Esophagus muscularis mucosa (tissue), 4 donors: ENCODE data around the gene NUBP2. TPM values are rescaled to one million over a fixed set of nuclear protein-coding genes. Genes with fewer than 3 reads are reported as not detected.

ENCODE experiments used
- DNase-seq: peaks from one replicate; pipeline ENCODE4 v3.0.0-alpha.2; 2017; ENCODE audit errors: extremely low spot score
- H3K27ac ChIP-seq, 4 donors: fragments of 200-600 bp; sonication (generic); replicated peaks in 1 of 4; 1 replicate in 3 of 4; 2 replicates in 1 of 4; pipeline ENCODE4 v1.5.1; 2016 to 2019; ENCODE audit warnings: mild to moderate bottlenecking in 1 of 4
- H3K27me3 ChIP-seq, 4 donors: fragments of 200-600 bp; sonication (generic); one replicate each; pipeline versions ENCODE4 v1.5.1 to v1.6.0; 2016 to 2019
- H3K36me3 ChIP-seq, 4 donors: fragments of 200-600 bp; sonication (generic); one replicate each; pipeline ENCODE4 v1.5.1; 2016 to 2019
- H3K4me1 ChIP-seq, 4 donors: fragments of 200-600 bp; sonication (generic); one replicate each; pipeline ENCODE4 v1.5.1; 2016 to 2019
- H3K4me3 ChIP-seq, 4 donors: fragments of 200-600 bp; sonication (generic); 1 replicate in 2 of 4; 2 replicates in 2 of 4; pipeline ENCODE4 v1.5.1; 2016 to 2019; ENCODE audit warnings: mild to moderate bottlenecking in 4 of 4, moderate library complexity in 1 of 4
- H3K9me3 ChIP-seq, 4 donors: fragments of 200-600 bp; sonication (generic); 1 replicate in 3 of 4; 2 replicates in 1 of 4; pipeline ENCODE4 v1.5.1; 2016 to 2019
- CTCF ChIP-seq, 3 experiments: fragments of 200-600 bp in 2 of 3; fragments of 450-650 bp in 1 of 3; sonication (generic) in 2 of 3; IDR thresholded peaks; one replicate each; pipeline ENCODE4 v1.5.1; 2017 to 2019; ENCODE audit warnings: antibody characterized with exemption in 3 of 3, mild to moderate bottlenecking in 2 of 3, moderate library complexity in 1 of 3
- EP300 ChIP-seq: sonication (generic); formaldehyde crosslinking; IDR thresholded peaks from one replicate; pipeline ENCODE4 v1.6.1; 2017; ENCODE audit warnings: antibody characterized with exemption
- POLR2A ChIP-seq: fragments of 450-650 bp; IDR thresholded peaks from one replicate; pipeline ENCODE4 v1.6.1; 2017; ENCODE audit warnings: antibody characterized with exemption, moderate library complexity, mild to moderate bottlenecking, low read depth
- POLR2AphosphoS5 ChIP-seq, 2 donors: sonication (generic); formaldehyde crosslinking; IDR thresholded peaks; one replicate each; pipeline ENCODE4 v1.6.1; 2017; ENCODE audit warnings: antibody characterized with exemption in 2 of 2
- WGBS: methylation state at CpG from one replicate; pipeline ENCODE4 v1.1.5; 2018; 5-methylcytosine and 5-hydroxymethylcytosine counted together
- intact Hi-C: fragments of 100-400 bp; cut with DNase I; formaldehyde crosslinking; loops from one replicate; pipeline ENCODE4 v1.15.1; 2023
- total RNA-seq, 4 donors: library from RNA; depleted of rRNA; stranded (reverse); fragments of >200 nt; gene quantifications; one replicate each; pipeline versions ENCODE4 v1.1.0 to v1.2.1, GENCODE V29; 2016

The NUBP2 gene
- total RNA-seq, 4 donors from 2014 or later: 82.7 to 93.8 (median 87.6) TPM

- Histone ChIP-seq H3K27me3 (no peaks in the 10 kb centered on the region), H3K9me3 (no peaks in the 10 kb centered on the region), H3K36me3 (peaks cover 46 to 85% (median 80%) of the 10 kb centered on the region in 4 donors), H3K4me3 (no peak overlapping the region), H3K27ac (no peak overlapping the region), H3K4me1 (peaks cover 0 to 11% (median 10%) of the 10 kb centered on the region in 4 donors)
- 96% methylated on average over 30 of the region's 40 CpGs for WGBS
- TF ChIP-seq POLR2AphosphoS5 (IDR thresholded peaks at IDR 0.05) (no peak), POLR2A (no peak), CTCF (IDR thresholded peaks at IDR 0.05) (no peak), EP300 (no peak)
- intact Hi-C loops: no loop called here
- DNase-seq: no peak
These were observed 33.9 kb downstream of the NUBP2 start for GRCh38 chr16:1816396-1817275.

- 90% methylated on average over 9 of the region's 9 CpGs for WGBS
- intact Hi-C loops: no loop called here
- H3K4me3 ChIP-seq: no peak overlapping the region
- no peak for DNase-seq
- peaks cover 48 to 90% (median 85%) of the 10 kb centered on the region in 4 donors for H3K36me3 ChIP-seq
- H3K27ac ChIP-seq: no peak overlapping the region
- H3K4me1 ChIP-seq: peaks cover 0 to 11% (median 10%) of the 10 kb centered on the region in 4 donors
- H3K9me3 ChIP-seq: no peaks in the 10 kb centered on the region
- H3K27me3 ChIP-seq: no peaks in the 10 kb centered on the region
- TF ChIP-seq CTCF (IDR thresholded peaks at IDR 0.05): no peak
- no peak for TF ChIP-seq POLR2A
- no peak for TF ChIP-seq EP300
- TF ChIP-seq POLR2AphosphoS5 (IDR thresholded peaks at IDR 0.05): no peak
These were observed 34.5 kb downstream of the NUBP2 start for GRCh38 chr16:1817276-1817589.

GRCh38 chr16:1817716-1818115, 35.0 kb downstream of the NUBP2 start:
- intact Hi-C loops: no loop called here
- Histone ChIP-seq H3K9me3 (no peaks in the 10 kb centered on the region), H3K27ac (no peak overlapping the region), H3K36me3 (peaks cover 51 to 95% (median 90%) of the 10 kb centered on the region in 4 donors), H3K4me3 (no peak overlapping the region), H3K4me1 (peaks cover 0 to 11% (median 7%) of the 10 kb centered on the region in 4 donors), H3K27me3 (no peaks in the 10 kb centered on the region)
- TF ChIP-seq CTCF (IDR thresholded peaks at IDR 0.05) (no peak), POLR2AphosphoS5 (IDR thresholded peaks at IDR 0.05) (no peak), POLR2A (no peak)
- WGBS: 95% methylated on average over 8 of the region's 17 CpGs
- DNase-seq: no peak

GRCh38 chr16:1818204-1818872, 35.6 kb downstream of the NUBP2 start:
- no peaks in the 10 kb centered on the region for H3K9me3 ChIP-seq
- no peak overlapping the region for H3K4me3 ChIP-seq
- no peak for DNase-seq
- H3K4me1 ChIP-seq: peaks cover 0 to 10% (median 5%) of the 10 kb centered on the region in 4 donors
- no peaks in the 10 kb centered on the region for H3K27me3 ChIP-seq
- TF ChIP-seq POLR2AphosphoS5 (IDR thresholded peaks at IDR 0.05) (no peak), POLR2A (no peak), CTCF (IDR thresholded peaks at IDR 0.05) (no peak), EP300 (no peak)
- peaks cover 56 to 100% (median 91%) of the 10 kb centered on the region in 4 donors for H3K36me3 ChIP-seq
- intact Hi-C loops: no loop called here
- no peak overlapping the region for H3K27ac ChIP-seq
- WGBS: 90% methylated on average over 15 of the region's 27 CpGs
